HepG2 (cell line): ENCODE results near the gene UBXN6. TPM values are rescaled to one million over a fixed set of nuclear protein-coding genes. Genes with fewer than 3 reads are reported as not detected.

Experiments used
- ATF4 ChIP-seq, 2 experiments: fragments of 450-650 bp in 1 of 2; sonication (generic) in 1 of 2; formaldehyde crosslinking; IDR thresholded peaks; 2 replicates each; pipeline versions ENCODE4 v1.5.0 to v1.8.0; 2020 to 2022; ENCODE audit warnings: mild to moderate bottlenecking in 1 of 2, missing genetic modification reagents in 1 of 2
- BCL6 ChIP-seq: IDR thresholded peaks from 2 replicates; pipeline ENCODE4 v1.6.1; 2016; ENCODE audit warnings: missing genetic modification reagents, missing compliant biosample characterization
- ELF3 ChIP-seq: IDR thresholded peaks from 2 replicates; pipeline ENCODE4 v1.6.1; 2016; ENCODE audit warnings: missing genetic modification reagents, missing compliant biosample characterization
- FOXA3 ChIP-seq: IDR thresholded peaks from 2 replicates; pipeline ENCODE4 v1.6.1; 2016; ENCODE audit warnings: missing genetic modification reagents, missing compliant biosample characterization
- FOXJ3 ChIP-seq: sonication (generic); formaldehyde crosslinking; IDR thresholded peaks from 2 replicates; pipeline ENCODE4 v1.4.0; 2020; ENCODE audit warnings: missing genetic modification reagents, mild to moderate bottlenecking, borderline replicate concordance
- GATAD1 ChIP-seq: IDR thresholded peaks from 2 replicates; pipeline ENCODE4 v1.6.1; 2016; ENCODE audit warnings: missing genetic modification reagents, missing compliant biosample characterization
- GATAD2A ChIP-seq: IDR thresholded peaks from 2 replicates; pipeline ENCODE4 v1.6.1; 2016
- HNF4A ChIP-seq: sonication (generic); formaldehyde crosslinking; IDR thresholded peaks from 2 replicates; pipeline ENCODE4 v1.4.0; 2020; ENCODE audit warnings: missing genetic modification reagents
- HNRNPUL1 ChIP-seq: fragments of 200-400 bp; formaldehyde crosslinking; IDR thresholded peaks from 2 replicates; pipeline ENCODE4 v1.6.1; 2017; ENCODE audit warnings: low read depth, mild to moderate bottlenecking, low read length, moderate library complexity
- KAT8 ChIP-seq: IDR thresholded peaks from 2 replicates; pipeline ENCODE4 v1.6.1; 2016; ENCODE audit warnings: missing genetic modification reagents, missing compliant biosample characterization
- MLX ChIP-seq: IDR thresholded peaks from 2 replicates; pipeline ENCODE4 v1.6.1; 2016
- NKX3-1 ChIP-seq: sonication (generic); formaldehyde crosslinking; IDR thresholded peaks from 2 replicates; pipeline ENCODE4 v1.5.0; 2020; ENCODE audit warnings: missing genetic modification reagents
- PRPF4 ChIP-seq: fragments of 200-400 bp; formaldehyde crosslinking; IDR thresholded peaks from 2 replicates; pipeline ENCODE4 v1.6.1; 2016; ENCODE audit warnings: low read length, low read depth; ENCODE audit not compliant: poor library complexity, severe bottlenecking
- STAT5B ChIP-seq: sonication (generic); formaldehyde crosslinking; IDR thresholded peaks from 2 replicates; pipeline ENCODE4 v1.4.0; 2020; ENCODE audit warnings: missing genetic modification reagents
- THAP9 ChIP-seq: sonication (generic); formaldehyde crosslinking; IDR thresholded peaks from 2 replicates; pipeline ENCODE4; 2020; ENCODE audit warnings: missing genetic modification reagents, mild to moderate bottlenecking, borderline replicate concordance
- ZBTB39 ChIP-seq: sonication (generic); formaldehyde crosslinking; IDR thresholded peaks from 2 replicates; pipeline ENCODE4 v1.5.0; 2020; ENCODE audit warnings: missing genetic modification reagents
- ZNF317 ChIP-seq: sonication (generic); formaldehyde crosslinking; IDR thresholded peaks from 2 replicates; pipeline ENCODE4 v1.5.0; 2020; ENCODE audit warnings: mild to moderate bottlenecking, missing genetic modification reagents
- ZNF331 ChIP-seq: sonication (generic); formaldehyde crosslinking; IDR thresholded peaks from 2 replicates; pipeline ENCODE4 v1.4.0; 2020; ENCODE audit warnings: missing genetic modification reagents
- ZNF333 ChIP-seq: sonication (generic); formaldehyde crosslinking; IDR thresholded peaks from 2 replicates; pipeline ENCODE4 v1.4.0; 2020; ENCODE audit warnings: mild to moderate bottlenecking, missing genetic modification reagents, borderline replicate concordance
- ZNF362 ChIP-seq: sonication (generic); formaldehyde crosslinking; IDR thresholded peaks from 2 replicates; pipeline ENCODE4 v1.4.0; 2020; ENCODE audit warnings: missing genetic modification reagents, mild to moderate bottlenecking, borderline replicate concordance
- ZNF576 ChIP-seq: sonication (generic); formaldehyde crosslinking; IDR thresholded peaks from 2 replicates; pipeline ENCODE4 v1.4.0; 2020; ENCODE audit warnings: mild to moderate bottlenecking, missing genetic modification reagents
- ZNF878 ChIP-seq: sonication (generic); formaldehyde crosslinking; IDR thresholded peaks from 2 replicates; pipeline ENCODE4 v1.8.1; 2023; ENCODE audit warnings: mild to moderate bottlenecking, missing genetic modification reagents, moderate library complexity
- polyA plus RNA-seq, 8 experiments: library from polyadenylated mRNA; depleted of rRNA in 3 of 8; stranded (reverse) in 7 of 8; unstranded in 1 of 8; fragments of >200 nt; fragmentation: Illumina TruSeq in 4 of 8; extraction: Trizol in 4 of 8; gene quantifications; 2 replicates each; pipeline versions ENCODE4 v1.2.1 to v1.2.3, GENCODE V29; 2011 to 2016; ENCODE audit warnings: low read depth in 4 of 8, missing spikeins in 1 of 8, mixed read lengths in 1 of 8; ENCODE audit not compliant: insufficient read depth in 1 of 8
- total RNA-seq, 5 experiments: library from RNA; depleted of rRNA; stranded (reverse); fragments of >200 nt; fragmentation: Illumina TruSeq; extraction: Trizol; gene quantifications; 2 replicates each; pipeline ENCODE4 v1.2.3, GENCODE V29; 2016; ENCODE audit warnings: low read depth in 1 of 5

UBXN6 gene
- total and polyA plus RNA-seq, 2 of the 13 experiments (the other 11 are each of a cell fraction or from before 2014, with no cell fraction given): 34.9 to 35.5 TPM

GRCh38 chr19:4416268-4416667 is 41.3 kb downstream of the UBXN6 start (continued):
- TF ChIP-seq MLX (CRISPR knock-in tag): 0 out of 2 replicates have a peak, but pooled peaks have one; percentile 24
- TF ChIP-seq HNRNPUL1: no peak
- no peak for TF ChIP-seq ZNF576
- TF ChIP-seq ZNF333 (CRISPR knock-in tag): peak; percentile 90; the same call in 1 of the 2 replicates
- TF ChIP-seq THAP9 (CRISPR knock-in tag): no peak
- peak; percentile 70 for TF ChIP-seq BCL6 (CRISPR knock-in tag)
- peak in 1 of 2 experiments; percentile 36; a peak in 1 of 4 replicates for TF ChIP-seq ATF4 (CRISPR knock-in tag; IDR thresholded peaks at IDR 0.05)
- TF ChIP-seq ZNF362 (CRISPR knock-in tag): no peak
- no peak for TF ChIP-seq ZNF317 (CRISPR knock-in tag)
- TF ChIP-seq PRPF4: no peak
- TF ChIP-seq ZBTB39: no peak
- peak; percentile 58; the same call in 1 of the 2 replicates for TF ChIP-seq ELF3 (CRISPR knock-in tag)
- 0 out of 2 replicates have a peak, but pooled peaks have one; percentile 27 for TF ChIP-seq ZNF331 (CRISPR knock-in tag)
- TF ChIP-seq GATAD2A (CRISPR knock-in tag): peak; percentile 62
- peak; percentile 82 for TF ChIP-seq HNF4A (CRISPR knock-in tag)
- TF ChIP-seq FOXJ3 (CRISPR knock-in tag): 0 out of 2 replicates have a peak, but pooled peaks have one; percentile 23
- TF ChIP-seq GATAD1: no peak
- TF ChIP-seq NKX3-1 (CRISPR knock-in tag): no peak
- 0 out of 2 replicates have a peak, but pooled peaks have one; percentile 29 for TF ChIP-seq KAT8
- peak; percentile 59; the same call in 1 of the 2 replicates for TF ChIP-seq ZNF878 (CRISPR knock-in tag)
- TF ChIP-seq FOXA3 (CRISPR knock-in tag): peak; percentile 42; the same call in 1 of the 2 replicates
- TF ChIP-seq STAT5B (CRISPR knock-in tag): no peak
